GM23338 (cell line): ENCODE measurements around the gene R3HDM4. TPM values are rescaled to one million over a fixed set of nuclear protein-coding genes. Genes with fewer than 3 reads are reported as not detected.

Experiments used
- ATAC-seq: fragments of 200-7000 bp; cut with Tn5 transposase; 3 replicates; pipeline ENCODE4 v1.9.1; 2020
- DNase-seq: peaks from one replicate; pipeline ENCODE4 v3.0.0-alpha.2; 2015; ENCODE audit warnings: low spot score
- H2AFZ ChIP-seq: fragments of 200-600 bp; sonication (generic); 2 replicates; pipeline ENCODE4 v1.8.0; 2016; ENCODE audit warnings: antibody characterized with exemption, mild to moderate bottlenecking, moderate library complexity
- H3F3A ChIP-seq: fragments of 200-600 bp; sonication (generic); replicated peaks from 2 replicates; pipeline ENCODE4 v1.8.0; 2017; ENCODE audit warnings: antibody characterized with exemption, mixed run types, low read depth
- H3K27ac ChIP-seq: fragments of 200-600 bp; sonication (generic); 2 replicates; pipeline ENCODE4 v1.6.1; 2016; ENCODE audit warnings: low read depth
- H3K27me3 ChIP-seq: fragments of 200-600 bp; sonication (generic); 2 replicates; pipeline ENCODE4 v1.8.0; 2016; ENCODE audit warnings: mild to moderate bottlenecking, mixed run types, moderate library complexity; ENCODE audit not compliant: insufficient read depth
- H3K36me3 ChIP-seq: fragments of 200-600 bp; sonication (generic); 2 replicates; pipeline ENCODE4 v1.8.0; 2016; ENCODE audit warnings: mild to moderate bottlenecking; ENCODE audit not compliant: insufficient read depth
- H3K4me1 ChIP-seq: fragments of 200-600 bp; sonication (generic); 2 replicates; pipeline ENCODE4 v1.8.0; 2016; ENCODE audit warnings: mild to moderate bottlenecking, moderate library complexity; ENCODE audit not compliant: insufficient read depth
- H3K4me2 ChIP-seq: fragments of 200-600 bp; sonication (generic); 2 replicates; pipeline ENCODE4 v1.7.1; 2017; ENCODE audit warnings: mixed run types
- H3K4me3 ChIP-seq: fragments of 200-600 bp; sonication (generic); 2 replicates; pipeline ENCODE4 v1.6.1; 2016; ENCODE audit warnings: mixed run types
- H3K79me2 ChIP-seq: fragments of 200-600 bp; sonication (generic); replicated peaks from 2 replicates; pipeline ENCODE4 v1.8.0; 2017; ENCODE audit warnings: mild to moderate bottlenecking; ENCODE audit not compliant: insufficient read depth
- H3K9me2 ChIP-seq: fragments of 200-600 bp; sonication (generic); 2 replicates; pipeline ENCODE4 v1.8.0; 2017; ENCODE audit not compliant: insufficient read depth
- H4K20me1 ChIP-seq: fragments of 200-600 bp; sonication (generic); replicated peaks from 2 replicates; pipeline ENCODE4 v1.8.0; 2017; ENCODE audit warnings: mild to moderate bottlenecking; ENCODE audit not compliant: insufficient read depth
- H3K27ac Mint-ChIP-seq: 2 replicates; pipeline ENCODE4 v1.8.0; 2020; ENCODE audit warnings: inconsistent platforms, mild to moderate bottlenecking, moderate library complexity, mixed read lengths
- H3K27me3 Mint-ChIP-seq: 3 replicates; pipeline ENCODE4 v1.8.0; 2022; ENCODE audit warnings: low read depth, mild to moderate bottlenecking, moderate library complexity, mixed read lengths, inconsistent platforms; ENCODE audit not compliant: insufficient read depth, poor library complexity
- H3K36me3 Mint-ChIP-seq: 3 replicates; pipeline ENCODE4 v1.8.0; 2021; ENCODE audit warnings: low read depth, mild to moderate bottlenecking, inconsistent platforms, moderate library complexity, mixed read lengths
- H3K4me1 Mint-ChIP-seq: 3 replicates; pipeline ENCODE4 v1.8.0; 2020; ENCODE audit warnings: mild to moderate bottlenecking, inconsistent platforms, mixed read lengths
- H3K4me3 Mint-ChIP-seq: 3 replicates; pipeline ENCODE4 v1.8.0; 2021; ENCODE audit warnings: moderate library complexity, mild to moderate bottlenecking, inconsistent platforms, mixed read lengths
- H3K9me3 Mint-ChIP-seq: 3 replicates; pipeline ENCODE4 v1.8.0; 2020; ENCODE audit warnings: moderate library complexity, mild to moderate bottlenecking, inconsistent platforms, mixed read lengths
- CREB1 ChIP-seq: fragments of 250-450 bp; sonication (Bioruptor Pico); IDR thresholded peaks from 2 replicates; pipeline ENCODE4 v1.5.0; 2020; ENCODE audit warnings: low read depth, mild to moderate bottlenecking, moderate library complexity
- CTCF ChIP-seq, 2 experiments: fragments of 200-600 bp in 1 of 2; sonication (generic) in 1 of 2; conservative IDR thresholded peaks; 2 replicates each; pipeline versions ENCODE4 v1.5.1 to v1.6.1; 2016 to 2017; ENCODE audit warnings: antibody characterized with exemption in 2 of 2, low read depth in 2 of 2, mild to moderate bottlenecking in 2 of 2, moderate library complexity in 1 of 2
- EZH2 ChIP-seq: fragments of 200-600 bp; sonication (generic); IDR thresholded peaks from one replicate; pipeline ENCODE4 v1.8.0; 2017; ENCODE audit warnings: antibody characterized with exemption, mild to moderate bottlenecking, low read depth; ENCODE audit not compliant: unreplicated experiment
- EZH2phosphoT487 ChIP-seq: fragments of 200-600 bp; sonication (generic); IDR thresholded peaks from one replicate; pipeline ENCODE4 v1.8.1; 2018; ENCODE audit warnings: antibody characterized with exemption; ENCODE audit not compliant: unreplicated experiment
- JUNB ChIP-seq: IDR thresholded peaks from one replicate; pipeline ENCODE4 v1.6.1; 2016; ENCODE audit warnings: antibody characterized with exemption; ENCODE audit not compliant: unreplicated experiment
- NANOG ChIP-seq: IDR thresholded peaks from 2 replicates; pipeline ENCODE4 v1.6.1; 2016; ENCODE audit warnings: antibody characterized with exemption, borderline replicate concordance
- STAT1 ChIP-seq: IDR thresholded peaks from one replicate; pipeline ENCODE4 v1.6.1; 2016; ENCODE audit warnings: antibody characterized with exemption; ENCODE audit not compliant: unreplicated experiment
- polyA plus RNA-seq: library from polyadenylated mRNA; unstranded; fragments of >200 nt; fragmentation: Nextera tagmentation; extraction: Ambion mirVana; gene quantifications from 2 replicates; pipeline ENCODE4 v1.2.1, GENCODE V29; 2016
- total RNA-seq: library from RNA; depleted of rRNA; stranded (reverse); fragments of >200 nt; shearing (Covaris generic); gene quantifications from 2 replicates; pipeline ENCODE4 v1.2.3, GENCODE V29; 2014
- TF ChIP-seq, protein P1 (sequence below): IDR thresholded peaks from 2 replicates; pipeline ENCODE4 v1.6.1; 2016; ENCODE audit warnings: antibody characterized with exemption
- TF ChIP-seq, protein P2 (sequence below): IDR thresholded peaks from one replicate; pipeline ENCODE4 v1.6.1; 2018; ENCODE audit warnings: antibody characterized with exemption; ENCODE audit not compliant: unreplicated experiment

R3HDM4 gene
- total and polyA plus RNA-seq, 2 experiments from 2014 or later, result 76.5 to 87.1 TPM

DNA sequence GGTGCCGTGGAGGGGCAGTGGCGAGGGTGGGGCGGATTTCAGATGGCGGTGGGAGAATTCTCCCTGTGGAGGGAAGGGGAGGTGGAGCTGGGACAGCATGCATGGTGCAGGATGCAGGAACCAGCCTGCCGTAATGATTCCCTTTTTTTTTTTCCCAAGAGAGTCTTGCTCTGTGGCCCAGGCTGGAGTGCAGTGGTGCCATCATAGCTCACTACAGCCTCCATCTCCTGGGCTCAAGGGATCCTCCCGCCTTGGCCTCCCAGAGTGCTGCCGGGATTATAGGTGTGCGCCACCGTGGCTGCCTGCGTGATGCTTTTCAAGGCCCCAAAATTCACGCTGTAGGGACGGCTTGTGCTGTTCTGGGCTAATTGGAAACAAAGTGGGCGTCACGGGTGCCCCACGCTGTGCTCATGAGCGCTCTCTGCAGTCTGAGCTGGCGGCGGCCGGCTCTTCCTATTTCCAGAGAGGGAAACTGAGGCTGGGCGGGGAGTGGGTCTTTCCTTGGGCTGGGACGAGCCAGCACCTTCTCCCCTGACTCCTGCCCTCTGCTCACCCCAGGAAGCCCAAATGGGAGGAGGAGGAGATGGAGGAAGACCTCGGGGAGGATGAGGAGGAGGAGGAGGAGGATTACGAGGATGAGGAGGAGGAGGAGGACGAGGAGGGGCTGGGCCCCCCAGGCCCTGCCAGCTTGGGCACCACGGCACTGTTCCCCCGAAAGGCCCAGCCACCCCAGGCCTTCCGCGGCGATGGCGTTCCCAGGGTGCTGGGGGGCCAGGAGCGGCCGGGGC is 19.0 kb upstream of the R3HDM4 start:
- H3F3A ChIP-seq, result peaks cover 10% of the 10 kb centered on the region; the same call in 1 of the 2 replicates
- DNase-seq (no peak), ATAC-seq (no peak)
- TF ChIP-seq, protein P1, sequence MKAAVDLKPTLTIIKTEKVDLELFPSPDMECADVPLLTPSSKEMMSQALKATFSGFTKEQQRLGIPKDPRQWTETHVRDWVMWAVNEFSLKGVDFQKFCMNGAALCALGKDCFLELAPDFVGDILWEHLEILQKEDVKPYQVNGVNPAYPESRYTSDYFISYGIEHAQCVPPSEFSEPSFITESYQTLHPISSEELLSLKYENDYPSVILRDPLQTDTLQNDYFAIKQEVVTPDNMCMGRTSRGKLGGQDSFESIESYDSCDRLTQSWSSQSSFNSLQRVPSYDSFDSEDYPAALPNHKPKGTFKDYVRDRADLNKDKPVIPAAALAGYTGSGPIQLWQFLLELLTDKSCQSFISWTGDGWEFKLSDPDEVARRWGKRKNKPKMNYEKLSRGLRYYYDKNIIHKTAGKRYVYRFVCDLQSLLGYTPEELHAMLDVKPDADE, result no peak
- TF ChIP-seq CTCF (conservative IDR thresholded peaks at IDR 0.05; ENCODE audit: low read depth in 2 of 2) (no peak), STAT1 (no peak), JUNB (no peak), EZH2phosphoT487 (no peak)
- TF ChIP-seq, protein P2, sequence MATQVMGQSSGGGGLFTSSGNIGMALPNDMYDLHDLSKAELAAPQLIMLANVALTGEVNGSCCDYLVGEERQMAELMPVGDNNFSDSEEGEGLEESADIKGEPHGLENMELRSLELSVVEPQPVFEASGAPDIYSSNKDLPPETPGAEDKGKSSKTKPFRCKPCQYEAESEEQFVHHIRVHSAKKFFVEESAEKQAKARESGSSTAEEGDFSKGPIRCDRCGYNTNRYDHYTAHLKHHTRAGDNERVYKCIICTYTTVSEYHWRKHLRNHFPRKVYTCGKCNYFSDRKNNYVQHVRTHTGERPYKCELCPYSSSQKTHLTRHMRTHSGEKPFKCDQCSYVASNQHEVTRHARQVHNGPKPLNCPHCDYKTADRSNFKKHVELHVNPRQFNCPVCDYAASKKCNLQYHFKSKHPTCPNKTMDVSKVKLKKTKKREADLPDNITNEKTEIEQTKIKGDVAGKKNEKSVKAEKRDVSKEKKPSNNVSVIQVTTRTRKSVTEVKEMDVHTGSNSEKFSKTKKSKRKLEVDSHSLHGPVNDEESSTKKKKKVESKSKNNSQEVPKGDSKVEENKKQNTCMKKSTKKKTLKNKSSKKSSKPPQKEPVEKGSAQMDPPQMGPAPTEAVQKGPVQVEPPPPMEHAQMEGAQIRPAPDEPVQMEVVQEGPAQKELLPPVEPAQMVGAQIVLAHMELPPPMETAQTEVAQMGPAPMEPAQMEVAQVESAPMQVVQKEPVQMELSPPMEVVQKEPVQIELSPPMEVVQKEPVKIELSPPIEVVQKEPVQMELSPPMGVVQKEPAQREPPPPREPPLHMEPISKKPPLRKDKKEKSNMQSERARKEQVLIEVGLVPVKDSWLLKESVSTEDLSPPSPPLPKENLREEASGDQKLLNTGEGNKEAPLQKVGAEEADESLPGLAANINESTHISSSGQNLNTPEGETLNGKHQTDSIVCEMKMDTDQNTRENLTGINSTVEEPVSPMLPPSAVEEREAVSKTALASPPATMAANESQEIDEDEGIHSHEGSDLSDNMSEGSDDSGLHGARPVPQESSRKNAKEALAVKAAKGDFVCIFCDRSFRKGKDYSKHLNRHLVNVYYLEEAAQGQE, result no peak
- no peak overlapping the region for H3K27ac ChIP-seq
- Mint-ChIP-seq H3K27me3 (peaks cover 6% of the 10 kb centered on the region), H3K4me1 (peaks cover 13% of the 10 kb centered on the region; the same call in 1 of the 3 replicates), H3K36me3 (peaks cover 25% of the 10 kb centered on the region; the same call in 2 of the 3 replicates), H3K4me3 (no peak overlapping the region), H3K9me3 (no peaks in the 10 kb centered on the region; the same call in 2 of the 3 replicates), H3K27ac (no peak overlapping the region)
- H3K79me2 ChIP-seq, result peaks cover 72% of the 10 kb centered on the region
- no peaks in the 10 kb centered on the region; the same call in 1 of the 2 replicates for H3K36me3 ChIP-seq
- H3K4me1 ChIP-seq, result peaks cover 20% of the 10 kb centered on the region
- no peak overlapping the region for H3K4me2 ChIP-seq
- no peaks in the 10 kb centered on the region for H3K27me3 ChIP-seq
- no peak overlapping the region for H3K4me3 ChIP-seq
- H4K20me1 ChIP-seq, result peaks cover 8% of the 10 kb centered on the region
- no peak overlapping the region for H2AFZ ChIP-seq
- H3K9me2 ChIP-seq, result no peaks in the 10 kb centered on the region

DNA sequence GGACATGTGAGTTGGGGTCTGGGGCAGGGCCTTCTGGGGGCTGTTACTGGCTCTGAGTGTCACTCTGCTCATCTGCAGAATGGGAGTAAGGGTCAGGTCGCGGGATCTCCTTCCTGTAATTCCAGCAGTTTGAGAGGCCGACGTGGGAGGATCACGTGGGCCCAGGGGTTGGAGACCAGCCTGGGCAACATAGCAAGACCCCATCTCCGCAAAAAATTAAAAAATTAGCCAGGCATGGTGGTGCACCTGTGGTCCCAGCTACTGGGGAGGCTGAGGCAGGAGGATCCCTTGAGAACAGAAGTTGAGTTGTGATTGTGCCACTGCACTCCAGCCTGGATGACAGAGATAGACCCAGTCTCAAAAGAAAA is 16.9 kb upstream of the R3HDM4 start:
- peaks cover 61% of the 10 kb centered on the region for H3K79me2 ChIP-seq
- H3K27ac Mint-ChIP-seq, result no peak overlapping the region
- H3K36me3 Mint-ChIP-seq, result peaks cover 21% of the 10 kb centered on the region; the same call in 2 of the 3 replicates
- peaks cover 20% of the 10 kb centered on the region for H3K4me1 ChIP-seq
- DNase-seq (no peak), ATAC-seq (no peak)
- peaks cover 8% of the 10 kb centered on the region for H4K20me1 ChIP-seq
- no peak overlapping the region; the same call in 2 of the 3 replicates for H3K4me3 Mint-ChIP-seq
- H3K36me3 ChIP-seq, result no peaks in the 10 kb centered on the region; the same call in 1 of the 2 replicates
- H3K27me3 ChIP-seq, result no peaks in the 10 kb centered on the region
- H3K4me1 Mint-ChIP-seq, result peaks cover 13% of the 10 kb centered on the region; the same call in 1 of the 3 replicates
- H3F3A ChIP-seq, result peaks cover 10% of the 10 kb centered on the region; the same call in 1 of the 2 replicates
- peaks cover 6% of the 10 kb centered on the region for H3K27me3 Mint-ChIP-seq
- no peaks in the 10 kb centered on the region; the same call in 2 of the 3 replicates for H3K9me3 Mint-ChIP-seq
- H2AFZ ChIP-seq, result no peak overlapping the region
- no peak overlapping the region for H3K27ac ChIP-seq
- H3K9me2 ChIP-seq, result no peaks in the 10 kb centered on the region
- no peak overlapping the region for H3K4me2 ChIP-seq
- no peak overlapping the region for H3K4me3 ChIP-seq
- TF ChIP-seq, protein P2, result no peak
- no peak for TF ChIP-seq NANOG
- no peak for TF ChIP-seq EZH2
- no peak for TF ChIP-seq JUNB
- no peak for TF ChIP-seq EZH2phosphoT487
- TF ChIP-seq CREB1 (CRISPR knock-in tag), result no peak
- TF ChIP-seq CTCF (conservative IDR thresholded peaks at IDR 0.05; ENCODE audit: low read depth in 2 of 2), result no peak
